ENCODE results near the gene MGAT3.

MGAT3 gene

DNA sequence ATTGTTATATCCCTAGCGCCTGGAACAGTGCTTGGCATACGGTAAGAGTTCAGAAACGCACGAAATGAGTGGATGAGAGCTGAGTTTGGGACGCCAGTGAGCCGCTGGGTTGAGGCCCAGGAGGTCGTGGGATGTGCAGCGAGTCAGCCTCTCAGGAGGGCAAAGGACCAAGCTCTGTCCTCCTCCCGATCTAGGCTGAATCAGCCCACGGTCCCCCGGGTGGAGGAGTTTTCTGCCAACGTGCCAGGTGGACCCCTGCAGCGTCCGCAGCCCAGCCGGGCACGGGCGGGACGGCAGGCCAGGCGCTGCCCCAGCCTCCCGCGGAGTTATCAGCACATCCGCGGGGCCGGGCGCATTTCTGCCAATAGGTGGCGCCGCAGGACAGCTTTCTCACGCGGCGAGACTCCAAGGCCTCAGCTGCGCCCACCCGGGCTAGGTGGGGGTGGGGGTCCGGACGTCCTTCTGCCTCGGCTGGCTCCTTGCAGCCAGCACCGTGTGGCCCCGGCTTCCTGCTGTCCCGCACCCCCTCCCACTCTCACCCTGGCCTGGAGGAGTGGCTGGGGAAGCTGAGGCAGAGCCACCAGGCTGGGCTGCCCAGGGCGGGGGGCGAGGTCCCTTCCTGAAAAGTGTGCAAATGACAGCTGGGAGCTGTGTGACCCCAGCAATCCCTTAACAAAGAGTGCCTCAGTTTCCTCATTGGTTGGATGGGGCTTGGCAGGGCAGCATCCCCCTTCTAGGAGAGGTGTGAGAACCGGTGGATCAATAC is 78.0 kb downstream of the MGAT3 start:
- Histone ChIP-seq H3K9me3 (ENCODE audit: control insufficient read depth, insufficient read depth, low read depth, low read length) (no peaks in the 10 kb centered on the region), H3K4me1 (ENCODE audit: control insufficient read depth, insufficient read depth, low read length) (peaks cover 8% of the 10 kb centered on the region), H3K36me3 (ENCODE audit: control insufficient read depth in 2 of 2, insufficient read depth in 1 of 2, low read length in 2 of 2) (peaks cover 8 to 19% of the 10 kb centered on the region in 2 experiments; a peak in 2 of 3 replicates), H3K4me3 (ENCODE audit: low read depth, low read length) (peak overlapping the region; percentile 7; the same call in 1 of the 2 replicates), H3K27ac (ENCODE audit: extremely low read depth, low read depth, low read length) (no peak overlapping the region)
- ChIA-PET POLR2A (interaction anchor here (0.6 to 1.3 kb wide), 5 partner anchors 15 to 510 kb away, joined by 3 to 5 read pairs (median 4); partner anchors contain the start of genes ATF4 and MIEF1), CTCF (interaction anchor here (0.5 to 13.7 kb wide), 49 partner anchors 10 to 1117 kb away, joined by 3 to 380 read pairs (median 4); partner anchors contain the start of gene ATF4)
- TF ChIP-seq ZNF626 (tag by site-specific recombination; IDR thresholded peaks at IDR 0.05) (no peak), REPIN1 (tag by site-specific recombination; IDR thresholded peaks at IDR 0.05; ENCODE audit: low read depth) (0 out of 2 replicates have a peak, but pooled peaks have one; percentile 26), ZNF549 (tag by site-specific recombination; IDR thresholded peaks at IDR 0.05) (no peak), OSR2 (tag by site-specific recombination; IDR thresholded peaks at IDR 0.05) (no peak), ZNF548 (tag by site-specific recombination; IDR thresholded peaks at IDR 0.05) (no peak), ZNF146 (tag by site-specific recombination; IDR thresholded peaks at IDR 0.05) (no peak), ZNF555 (tag by site-specific recombination; conservative IDR thresholded peaks at IDR 0.05) (no peak), GLIS1 (tag by site-specific recombination; IDR thresholded peaks at IDR 0.05) (peak; percentile 100), KLF16 (tag by site-specific recombination; IDR thresholded peaks at IDR 0.05) (peak; percentile 72; the same call in 1 of the 2 replicates), ZNF600 (tag by site-specific recombination; IDR thresholded peaks at IDR 0.05) (peak; percentile 10; the same call in 1 of the 2 replicates), ZNF76 (tag by site-specific recombination; IDR thresholded peaks at IDR 0.05; ENCODE audit: borderline replicate concordance, low read depth) (no peak), ZNF114 (tag by site-specific recombination; IDR thresholded peaks at IDR 0.05) (no peak), ZNF48 (tag by site-specific recombination; IDR thresholded peaks at IDR 0.05) (no peak), ZNF202 (tag by site-specific recombination; IDR thresholded peaks at IDR 0.05; ENCODE audit: borderline replicate concordance) (no peak), GLI4 (tag by site-specific recombination; IDR thresholded peaks at IDR 0.05) (no peak), ZBTB17 (tag by site-specific recombination; IDR thresholded peaks at IDR 0.05) (peak; percentile 45; the same call in 1 of the 2 replicates), ZFHX2 (tag by site-specific recombination; conservative IDR thresholded peaks at IDR 0.05) (peak; percentile 73), ZNF157 (tag by site-specific recombination; IDR thresholded peaks at IDR 0.05) (no peak), MZF1 (tag by site-specific recombination; IDR thresholded peaks at IDR 0.05; ENCODE audit: borderline replicate concordance) (no peak), RBAK (tag by site-specific recombination; IDR thresholded peaks at IDR 0.05) (no peak), ZNF324 (tag by site-specific recombination; IDR thresholded peaks at IDR 0.05) (peak; percentile 89), GLIS2 (tag by site-specific recombination; IDR thresholded peaks at IDR 0.05) (peak; percentile 96), WT1 (tag by site-specific recombination; IDR thresholded peaks at IDR 0.05) (peak; percentile 84), ZFP41 (tag by site-specific recombination; IDR thresholded peaks at IDR 0.05; ENCODE audit: borderline replicate concordance) (no peak), ZNF133 (tag by site-specific recombination; IDR thresholded peaks at IDR 0.05) (no peak), BCL11B (tag by site-specific recombination; IDR thresholded peaks at IDR 0.05; ENCODE audit: low read depth) (peak; percentile 57), ZBTB1 (tag by site-specific recombination; IDR thresholded peaks at IDR 0.05) (no peak)
- TF ChIP-seq, protein P1, sequence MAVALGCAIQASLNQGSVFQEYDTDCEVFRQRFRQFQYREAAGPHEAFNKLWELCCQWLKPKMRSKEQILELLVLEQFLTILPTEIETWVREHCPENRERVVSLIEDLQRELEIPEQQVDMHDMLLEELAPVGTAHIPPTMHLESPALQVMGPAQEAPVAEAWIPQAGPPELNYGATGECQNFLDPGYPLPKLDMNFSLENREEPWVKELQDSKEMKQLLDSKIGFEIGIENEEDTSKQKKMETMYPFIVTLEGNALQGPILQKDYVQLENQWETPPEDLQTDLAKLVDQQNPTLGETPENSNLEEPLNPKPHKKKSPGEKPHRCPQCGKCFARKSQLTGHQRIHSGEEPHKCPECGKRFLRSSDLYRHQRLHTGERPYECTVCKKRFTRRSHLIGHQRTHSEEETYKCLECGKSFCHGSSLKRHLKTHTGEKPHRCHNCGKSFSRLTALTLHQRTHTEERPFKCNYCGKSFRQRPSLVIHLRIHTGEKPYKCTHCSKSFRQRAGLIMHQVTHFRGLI (tag by site-specific recombination; IDR thresholded peaks at IDR 0.05): peak; percentile 95
- TF ChIP-seq, protein P2, sequence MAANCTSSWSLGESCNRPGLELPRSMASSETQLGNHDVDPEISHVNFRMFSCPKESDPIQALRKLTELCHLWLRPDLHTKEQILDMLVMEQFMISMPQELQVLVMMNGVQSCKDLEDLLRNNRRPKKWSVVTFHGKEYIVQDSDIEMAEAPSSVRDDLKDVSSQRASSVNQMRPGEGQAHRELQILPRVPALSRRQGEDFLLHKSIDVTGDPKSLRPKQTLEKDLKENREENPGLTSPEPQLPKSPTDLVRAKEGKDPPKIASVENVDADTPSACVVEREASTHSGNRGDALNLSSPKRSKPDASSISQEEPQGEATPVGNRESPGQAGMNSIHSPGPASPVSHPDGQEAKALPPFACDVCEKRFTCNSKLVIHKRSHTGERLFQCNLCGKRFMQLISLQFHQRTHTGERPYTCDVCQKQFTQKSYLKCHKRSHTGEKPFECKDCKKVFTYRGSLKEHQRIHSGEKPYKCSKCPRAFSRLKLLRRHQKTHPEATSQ (tag by site-specific recombination; IDR thresholded peaks at IDR 0.05): 0 out of 2 replicates have a peak, but pooled peaks have one; percentile 71
- TF ChIP-seq, protein P3, sequence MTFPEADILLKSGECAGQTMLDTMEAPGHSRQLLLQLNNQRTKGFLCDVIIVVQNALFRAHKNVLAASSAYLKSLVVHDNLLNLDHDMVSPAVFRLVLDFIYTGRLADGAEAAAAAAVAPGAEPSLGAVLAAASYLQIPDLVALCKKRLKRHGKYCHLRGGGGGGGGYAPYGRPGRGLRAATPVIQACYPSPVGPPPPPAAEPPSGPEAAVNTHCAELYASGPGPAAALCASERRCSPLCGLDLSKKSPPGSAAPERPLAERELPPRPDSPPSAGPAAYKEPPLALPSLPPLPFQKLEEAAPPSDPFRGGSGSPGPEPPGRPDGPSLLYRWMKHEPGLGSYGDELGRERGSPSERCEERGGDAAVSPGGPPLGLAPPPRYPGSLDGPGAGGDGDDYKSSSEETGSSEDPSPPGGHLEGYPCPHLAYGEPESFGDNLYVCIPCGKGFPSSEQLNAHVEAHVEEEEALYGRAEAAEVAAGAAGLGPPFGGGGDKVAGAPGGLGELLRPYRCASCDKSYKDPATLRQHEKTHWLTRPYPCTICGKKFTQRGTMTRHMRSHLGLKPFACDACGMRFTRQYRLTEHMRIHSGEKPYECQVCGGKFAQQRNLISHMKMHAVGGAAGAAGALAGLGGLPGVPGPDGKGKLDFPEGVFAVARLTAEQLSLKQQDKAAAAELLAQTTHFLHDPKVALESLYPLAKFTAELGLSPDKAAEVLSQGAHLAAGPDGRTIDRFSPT (tag by site-specific recombination; IDR thresholded peaks at IDR 0.05): peak; percentile 98
- TF ChIP-seq, protein P4, sequence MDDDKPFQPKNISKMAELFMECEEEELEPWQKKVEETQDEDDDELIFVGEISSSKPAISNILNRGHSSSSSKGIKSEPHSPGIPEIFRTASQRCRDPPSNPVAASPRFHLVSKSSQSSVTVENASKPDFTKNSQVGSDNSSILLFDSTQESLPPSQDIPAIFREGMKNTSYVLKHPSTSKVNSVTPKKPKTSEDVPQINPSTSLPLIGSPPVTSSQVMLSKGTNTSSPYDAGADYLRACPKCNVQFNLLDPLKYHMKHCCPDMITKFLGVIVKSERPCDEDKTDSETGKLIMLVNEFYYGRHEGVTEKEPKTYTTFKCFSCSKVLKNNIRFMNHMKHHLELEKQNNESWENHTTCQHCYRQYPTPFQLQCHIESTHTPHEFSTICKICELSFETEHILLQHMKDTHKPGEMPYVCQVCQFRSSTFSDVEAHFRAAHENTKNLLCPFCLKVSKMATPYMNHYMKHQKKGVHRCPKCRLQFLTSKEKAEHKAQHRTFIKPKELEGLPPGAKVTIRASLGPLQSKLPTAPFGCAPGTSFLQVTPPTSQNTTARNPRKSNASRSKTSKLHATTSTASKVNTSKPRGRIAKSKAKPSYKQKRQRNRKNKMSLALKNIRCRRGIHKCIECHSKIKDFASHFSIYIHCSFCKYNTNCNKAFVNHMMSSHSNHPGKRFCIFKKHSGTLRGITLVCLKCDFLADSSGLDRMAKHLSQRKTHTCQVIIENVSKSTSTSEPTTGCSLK (tag by site-specific recombination; IDR thresholded peaks at IDR 0.05): no peak
